K562 (cell line): ENCODE data around the gene HSD17B1. TPM values are rescaled to one million over a fixed set of nuclear protein-coding genes. Genes with fewer than 3 reads are reported as not detected.
A peak's percentile ranks its signal among the peaks of the same experiment; 100 is the strongest.

Source experiments
- CAMTA2 ChIP-seq: fragments of 250-450 bp; sonication (Bioruptor Pico); conservative IDR thresholded peaks from 2 replicates; pipeline ENCODE4 v1.5.1; 2022
- CREM ChIP-seq: IDR thresholded peaks from 2 replicates; pipeline ENCODE4 v1.6.1; 2014; ENCODE audit warnings: antibody characterized with exemption, low read depth
- ELF2 ChIP-seq: fragments of 250-450 bp; sonication (Bioruptor Pico); IDR thresholded peaks from 2 replicates; pipeline ENCODE4 v1.5.0; 2021; ENCODE audit warnings: mild to moderate bottlenecking
- FOSL1 ChIP-seq: fragments of 200-800 bp; sonication (Bioruptor generic); conservative IDR thresholded peaks from 2 replicates; pipeline ENCODE4 v1.6.1; 2016; ENCODE audit warnings: missing genetic modification characterization, missing compliant biosample characterization
- HMGN3 ChIP-seq: IDR thresholded peaks from 2 replicates; pipeline ENCODE4 v1.6.1; 2011; ENCODE audit warnings: borderline replicate concordance, low read depth, mild to moderate bottlenecking, mixed read lengths, low read length; ENCODE audit not compliant: insufficient read length; ENCODE audit errors: extremely low read depth
- KLF10 ChIP-seq: fragments of 250-450 bp; sonication (Bioruptor Pico); IDR thresholded peaks from 2 replicates; pipeline ENCODE4 v1.6.1; 2021; ENCODE audit warnings: matching md5 sums
- MTA1 ChIP-seq: fragments of 450-650 bp; IDR thresholded peaks from 2 replicates; pipeline ENCODE4 v1.6.1; 2017; ENCODE audit warnings: borderline replicate concordance
- POLR2AphosphoS5 ChIP-seq: IDR thresholded peaks from 2 replicates; pipeline ENCODE4 v1.6.1; 2011; ENCODE audit warnings: mild to moderate bottlenecking, low read depth, low read length, moderate library complexity; ENCODE audit not compliant: control insufficient read depth, insufficient read depth
- POLR2H ChIP-seq: IDR thresholded peaks from 2 replicates; pipeline ENCODE4 v1.6.1; 2016; ENCODE audit warnings: missing genetic modification characterization, low read depth, mild to moderate bottlenecking, control low read depth, missing compliant biosample characterization, moderate library complexity
- PYGO2 ChIP-seq: fragments of 450-650 bp; IDR thresholded peaks from 2 replicates; pipeline ENCODE4 v1.6.1; 2016; ENCODE audit warnings: mild to moderate bottlenecking, missing genetic modification characterization, moderate library complexity, missing compliant biosample characterization
- YY1 ChIP-seq, 3 experiments: IDR thresholded peaks; 2 replicates each; pipeline ENCODE4 v1.6.1; 2011; ENCODE audit warnings: low read length in 2 of 3, mild to moderate bottlenecking in 2 of 3, moderate library complexity in 2 of 3, borderline replicate concordance in 1 of 3, control low read depth in 1 of 3, low read depth in 1 of 3; ENCODE audit not compliant: insufficient read depth in 3 of 3, insufficient replicate concordance in 2 of 3, control insufficient read depth in 1 of 3, insufficient read length in 1 of 3; ENCODE audit errors: extremely low read depth in 1 of 3
- ZNF586 ChIP-seq: fragments of 450-650 bp; formaldehyde crosslinking; conservative IDR thresholded peaks from 2 replicates; pipeline ENCODE4 v1.4.0; 2020; ENCODE audit warnings: mild to moderate bottlenecking, moderate library complexity
- polyA plus RNA-seq, 8 experiments: library from polyadenylated mRNA; depleted of rRNA in 4 of 8; stranded (reverse) in 5 of 8; unstranded in 3 of 8; fragments of >200 nt; fragmentation: Nextera tagmentation in 2 of 8; fragmentation: Illumina TruSeq in 1 of 8; extraction: Ambion mirVana in 2 of 8; extraction: Trizol in 1 of 8; gene quantifications; 2 replicates each; pipeline versions ENCODE4 v1.2.1 to v1.2.3, GENCODE V29; 2011 to 2014; ENCODE audit warnings: inconsistent platforms in 1 of 8, missing spikeins in 1 of 8
- total RNA-seq, 7 experiments: library from RNA; depleted of rRNA in 6 of 7; stranded (reverse); fragments of >200 nt in 6 of 7; fragmentation: Illumina TruSeq in 2 of 7; extraction: Trizol in 2 of 7; gene quantifications; 2 replicates each; pipeline versions ENCODE4 v1.2.1 to v1.2.3, GENCODE V29; 2011 to 2021; ENCODE audit warnings: low replicate concordance in 1 of 7
- TF ChIP-seq, protein P1 (sequence below): sonication (generic); formaldehyde crosslinking; IDR thresholded peaks from 2 replicates; pipeline ENCODE4 v1.8.1; 2023; ENCODE audit warnings: missing genetic modification reagents, mild to moderate bottlenecking, borderline replicate concordance
- TF ChIP-seq, protein P2 (sequence below), 2 experiments: IDR thresholded peaks; 2 replicates each; pipeline ENCODE4 v1.6.1; 2011; ENCODE audit warnings: borderline replicate concordance in 1 of 2, control low read depth in 1 of 2, low read depth in 1 of 2, low read length in 1 of 2, mild to moderate bottlenecking in 1 of 2, mixed read lengths in 1 of 2, moderate library complexity in 1 of 2; ENCODE audit not compliant: insufficient read depth in 1 of 2, insufficient read length in 1 of 2, poor library complexity in 1 of 2, severe bottlenecking in 1 of 2; ENCODE audit errors: extremely low read depth in 1 of 2
- TF ChIP-seq, protein P3 (sequence below): fragments of 450-650 bp; IDR thresholded peaks from 2 replicates; pipeline ENCODE4 v1.6.1; 2016; ENCODE audit warnings: antibody characterized with exemption
- TF ChIP-seq, protein P4 (sequence below): sonication (generic); IDR thresholded peaks from 2 replicates; pipeline ENCODE4 v1.6.1; 2016

Gene HSD17B1
- total and polyA plus RNA-seq, 9 of the 15 experiments (the other 6 are each of a cell fraction or from before 2014, with no cell fraction given) = 0.55 to 21.1 (median 3.6) TPM

DNA sequence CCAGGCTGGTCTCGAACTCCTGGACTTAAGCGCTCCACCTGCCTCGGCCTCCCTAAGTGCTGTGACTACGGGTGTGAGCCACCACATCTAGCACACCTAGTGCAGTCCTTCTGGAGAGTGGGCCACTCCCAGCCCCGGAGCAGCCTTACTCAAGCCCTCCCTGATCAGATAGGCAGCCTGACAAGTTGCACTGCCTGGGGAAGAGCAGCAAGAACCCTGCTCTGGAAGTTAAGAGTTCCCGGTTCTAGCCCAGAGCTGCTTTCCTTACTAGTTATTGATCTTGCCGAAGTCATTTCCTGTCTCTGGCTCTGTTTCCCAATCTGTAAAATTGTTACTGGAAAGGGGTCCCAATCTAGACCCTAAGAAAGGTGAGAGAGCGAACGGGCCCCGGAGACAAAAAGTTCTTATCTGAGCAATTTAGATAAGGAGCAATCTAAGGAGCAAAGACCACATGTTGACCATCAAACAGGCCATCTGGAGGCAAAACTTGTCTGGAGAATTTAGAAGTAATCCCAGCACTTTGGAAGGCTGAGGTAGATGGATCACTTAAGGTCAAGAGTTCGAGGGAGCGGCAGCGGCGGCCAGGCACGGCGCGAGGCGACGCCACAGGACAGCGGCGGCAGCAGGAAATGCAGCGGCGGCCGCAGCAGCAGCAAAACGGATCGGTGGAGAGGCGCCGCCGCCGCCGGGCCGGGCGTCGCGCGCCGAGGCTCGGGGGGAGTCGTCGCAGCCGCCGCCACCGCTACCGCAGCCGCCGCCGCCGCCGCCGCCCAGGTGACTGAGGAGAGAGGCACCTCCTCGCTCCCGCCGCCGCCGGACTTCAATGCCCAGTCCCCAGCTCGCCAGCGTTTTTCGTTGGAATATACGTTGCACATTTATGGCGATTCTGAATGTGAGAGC lies 21.0 kb upstream of the HSD17B1 start (continued):
- TF ChIP-seq CREM (peak; percentile 77), PYGO2 (no peak), YY1 (IDR thresholded peaks at IDR 0.05; ENCODE audit: borderline replicate concordance in 1 of 3, control insufficient read depth in 1 of 3, extremely low read depth in 1 of 3, insufficient read depth in 3 of 3, insufficient read length in 1 of 3, insufficient replicate concordance in 2 of 3, low read depth in 1 of 3, low read length in 2 of 3) (peak in 2 of 3 experiments; percentile 59 to 62), POLR2H (tag) (0 out of 2 replicates have a peak, but pooled peaks have one; percentile 3), POLR2AphosphoS5 (0 out of 2 replicates have a peak, but pooled peaks have one; percentile 23), MTA1 (peak; percentile 58), KLF10 (CRISPR knock-in tag) (no peak), CAMTA2 (CRISPR knock-in tag) (no peak), HMGN3 (peak; percentile 75), ZNF586 (CRISPR knock-in tag) (no peak), ELF2 (no peak), FOSL1 (tag) (peak; percentile 40)
- TF ChIP-seq, protein P1, sequence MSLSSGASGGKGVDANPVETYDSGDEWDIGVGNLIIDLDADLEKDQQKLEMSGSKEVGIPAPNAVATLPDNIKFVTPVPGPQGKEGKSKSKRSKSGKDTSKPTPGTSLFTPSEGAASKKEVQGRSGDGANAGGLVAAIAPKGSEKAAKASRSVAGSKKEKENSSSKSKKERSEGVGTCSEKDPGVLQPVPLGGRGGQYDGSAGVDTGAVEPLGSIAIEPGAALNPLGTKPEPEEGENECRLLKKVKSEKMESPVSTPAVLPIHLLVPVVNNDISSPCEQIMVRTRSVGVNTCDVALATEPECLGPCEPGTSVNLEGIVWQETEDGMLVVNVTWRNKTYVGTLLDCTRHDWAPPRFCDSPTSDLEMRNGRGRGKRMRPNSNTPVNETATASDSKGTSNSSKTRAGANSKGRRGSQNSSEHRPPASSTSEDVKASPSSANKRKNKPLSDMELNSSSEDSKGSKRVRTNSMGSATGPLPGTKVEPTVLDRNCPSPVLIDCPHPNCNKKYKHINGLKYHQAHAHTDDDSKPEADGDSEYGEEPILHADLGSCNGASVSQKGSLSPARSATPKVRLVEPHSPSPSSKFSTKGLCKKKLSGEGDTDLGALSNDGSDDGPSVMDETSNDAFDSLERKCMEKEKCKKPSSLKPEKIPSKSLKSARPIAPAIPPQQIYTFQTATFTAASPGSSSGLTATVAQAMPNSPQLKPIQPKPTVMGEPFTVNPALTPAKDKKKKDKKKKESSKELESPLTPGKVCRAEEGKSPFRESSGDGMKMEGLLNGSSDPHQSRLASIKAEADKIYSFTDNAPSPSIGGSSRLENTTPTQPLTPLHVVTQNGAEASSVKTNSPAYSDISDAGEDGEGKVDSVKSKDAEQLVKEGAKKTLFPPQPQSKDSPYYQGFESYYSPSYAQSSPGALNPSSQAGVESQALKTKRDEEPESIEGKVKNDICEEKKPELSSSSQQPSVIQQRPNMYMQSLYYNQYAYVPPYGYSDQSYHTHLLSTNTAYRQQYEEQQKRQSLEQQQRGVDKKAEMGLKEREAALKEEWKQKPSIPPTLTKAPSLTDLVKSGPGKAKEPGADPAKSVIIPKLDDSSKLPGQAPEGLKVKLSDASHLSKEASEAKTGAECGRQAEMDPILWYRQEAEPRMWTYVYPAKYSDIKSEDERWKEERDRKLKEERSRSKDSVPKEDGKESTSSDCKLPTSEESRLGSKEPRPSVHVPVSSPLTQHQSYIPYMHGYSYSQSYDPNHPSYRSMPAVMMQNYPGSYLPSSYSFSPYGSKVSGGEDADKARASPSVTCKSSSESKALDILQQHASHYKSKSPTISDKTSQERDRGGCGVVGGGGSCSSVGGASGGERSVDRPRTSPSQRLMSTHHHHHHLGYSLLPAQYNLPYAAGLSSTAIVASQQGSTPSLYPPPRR (CRISPR knock-in tag) = no peak
- TF ChIP-seq, protein P2, sequence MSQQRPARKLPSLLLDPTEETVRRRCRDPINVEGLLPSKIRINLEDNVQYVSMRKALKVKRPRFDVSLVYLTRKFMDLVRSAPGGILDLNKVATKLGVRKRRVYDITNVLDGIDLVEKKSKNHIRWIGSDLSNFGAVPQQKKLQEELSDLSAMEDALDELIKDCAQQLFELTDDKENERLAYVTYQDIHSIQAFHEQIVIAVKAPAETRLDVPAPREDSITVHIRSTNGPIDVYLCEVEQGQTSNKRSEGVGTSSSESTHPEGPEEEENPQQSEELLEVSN (IDR thresholded peaks at IDR 0.05; ENCODE audit: borderline replicate concordance in 1 of 2, extremely low read depth in 1 of 2, insufficient read depth in 1 of 2, insufficient read length in 1 of 2, low read depth in 1 of 2, low read length in 1 of 2, poor library complexity in 1 of 2, severe bottlenecking in 1 of 2) = peak; percentile 63 to 82
- TF ChIP-seq, protein P3, sequence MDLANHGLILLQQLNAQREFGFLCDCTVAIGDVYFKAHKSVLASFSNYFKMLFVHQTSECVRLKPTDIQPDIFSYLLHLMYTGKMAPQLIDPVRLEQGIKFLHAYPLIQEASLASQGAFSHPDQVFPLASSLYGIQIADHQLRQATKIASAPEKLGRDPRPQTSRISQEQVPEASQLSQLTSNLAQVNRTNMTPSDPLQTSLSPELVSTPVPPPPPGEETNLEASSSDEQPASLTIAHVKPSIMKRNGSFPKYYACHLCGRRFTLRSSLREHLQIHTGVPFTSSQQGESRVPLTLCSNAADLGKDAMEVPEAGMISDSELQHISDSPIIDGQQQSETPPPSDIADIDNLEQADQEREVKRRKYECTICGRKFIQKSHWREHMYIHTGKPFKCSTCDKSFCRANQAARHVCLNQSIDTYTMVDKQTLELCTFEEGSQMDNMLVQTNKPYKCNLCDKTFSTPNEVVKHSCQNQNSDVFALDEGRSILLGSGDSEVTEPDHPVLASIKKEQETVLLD = 0 out of 2 replicates have a peak, but pooled peaks have one; percentile 17
- TF ChIP-seq, protein P4, sequence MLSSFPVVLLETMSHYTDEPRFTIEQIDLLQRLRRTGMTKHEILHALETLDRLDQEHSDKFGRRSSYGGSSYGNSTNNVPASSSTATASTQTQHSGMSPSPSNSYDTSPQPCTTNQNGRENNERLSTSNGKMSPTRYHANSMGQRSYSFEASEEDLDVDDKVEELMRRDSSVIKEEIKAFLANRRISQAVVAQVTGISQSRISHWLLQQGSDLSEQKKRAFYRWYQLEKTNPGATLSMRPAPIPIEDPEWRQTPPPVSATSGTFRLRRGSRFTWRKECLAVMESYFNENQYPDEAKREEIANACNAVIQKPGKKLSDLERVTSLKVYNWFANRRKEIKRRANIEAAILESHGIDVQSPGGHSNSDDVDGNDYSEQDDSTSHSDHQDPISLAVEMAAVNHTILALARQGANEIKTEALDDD = peak; percentile 83
